ENCODE measurements around the gene CCDC192. TPM values are rescaled to one million over a fixed set of nuclear protein-coding genes. Genes with fewer than 3 reads are reported as not detected.

CCDC192 gene
- total and polyA plus RNA-seq, 10 of the 15 experiments (the other 5 are each of a cell fraction or from before 2014, with no cell fraction given) = 0.20 to 0.79 (median 0.32) TPM; not detected in 4

DNA sequence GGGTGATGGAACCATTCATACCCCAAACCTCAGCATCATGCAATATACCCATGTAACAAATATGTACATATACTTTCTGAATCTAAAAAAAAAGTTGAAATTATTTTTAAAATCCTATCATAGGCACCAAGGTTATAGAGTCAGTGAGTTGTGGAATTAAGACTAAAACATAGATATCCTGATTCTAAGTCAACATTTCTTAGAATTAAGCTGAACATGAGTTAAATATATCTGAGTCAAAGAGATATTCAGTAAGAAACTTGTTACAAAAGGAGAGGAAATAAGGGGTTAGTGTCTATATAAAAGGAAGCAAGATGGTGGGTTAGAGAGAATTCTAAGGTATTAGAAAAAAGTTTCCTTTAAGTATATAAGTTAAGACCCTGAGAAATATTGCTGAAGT, 89.9 kb downstream of the CCDC192 start (continued):
- TF ChIP-seq ZBTB4 (CRISPR knock-in tag; IDR thresholded peaks at IDR 0.05) (no peak), NR2C2 (IDR thresholded peaks at IDR 0.05; ENCODE audit: borderline replicate concordance, control insufficient read depth, insufficient read length, low read depth) (no peak), USF2 (IDR thresholded peaks at IDR 0.05; ENCODE audit: borderline replicate concordance, low read depth, low read length) (no peak), RCOR1 (conservative IDR thresholded peaks at IDR 0.05; ENCODE audit: low read depth, low read length) (no peak), BCL11A (IDR thresholded peaks at IDR 0.05; ENCODE audit: low read depth, low read length) (no peak), MTA3 (IDR thresholded peaks at IDR 0.05; ENCODE audit: borderline replicate concordance, low read length) (no peak)

DNA sequence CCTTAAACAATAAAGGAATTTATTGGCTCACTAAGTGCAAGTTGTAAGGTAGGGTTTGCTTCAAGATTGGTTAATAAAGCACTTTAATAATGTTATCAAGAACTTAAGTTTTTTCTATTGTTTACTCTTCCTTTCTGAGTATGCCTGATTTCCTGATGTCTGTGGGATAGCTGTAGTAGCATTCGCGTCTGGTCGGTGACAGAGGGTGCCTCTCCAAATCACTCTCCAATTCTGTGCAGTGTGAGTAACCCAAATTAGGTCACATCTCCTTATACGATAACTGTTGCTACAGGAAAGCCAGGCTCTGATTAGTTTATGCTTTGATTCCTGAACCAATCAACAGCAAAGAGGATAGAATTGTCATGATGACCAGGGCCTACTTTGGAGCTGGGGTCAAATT, 90.7 kb downstream of the CCDC192 start:
- WGBS (ENCODE audit: insufficient coverage, insufficient replicate concordance, low lambda C conversion rate, missing lambda C conversion rate) = 85% methylated on average over 4 of the region's 4 CpGs
- no peak overlapping the region for H2AFZ ChIP-seq (ENCODE audit: control insufficient read depth, low read depth, low read length)
- no peaks in the 10 kb centered on the region for H3K79me2 ChIP-seq (ENCODE audit: control insufficient read depth, insufficient read depth, low read length)
- H3K36me3 ChIP-seq (ENCODE audit: control insufficient read depth in 2 of 2, insufficient read depth in 2 of 2, low read length in 1 of 2) = no peaks in the 10 kb centered on the region
- ATAC-seq (no peak), FAIRE-seq (no peak), DNase-seq (ENCODE audit: low read depth, low spot score) (no peak)
- POLR2A ChIA-PET = no interaction called here
- no peak overlapping the region for H3K4me2 ChIP-seq (ENCODE audit: control insufficient read depth, insufficient read depth)
- no peaks in the 10 kb centered on the region for H3K9me3 ChIP-seq (replicated peaks; ENCODE audit: control insufficient read depth, insufficient read depth, low read length)
- CTCF ChIA-PET = interaction anchor here (1.3 kb wide), 1 partner anchor 84 kb away, joined by 3 read pairs; no protein-coding TSS in a partner anchor
- intact Hi-C loops (cut with micrococcal nuclease; ENCODE audit: unreplicated experiment) (no loop called here), in situ Hi-C loops (cut with MboI) (no loop called here)
- H4K20me1 ChIP-seq (ENCODE audit: control insufficient read depth, insufficient read depth) = no peaks in the 10 kb centered on the region
- H3K27me3 ChIP-seq (replicated peaks in 1 of 2; ENCODE audit: control insufficient read depth in 2 of 2, insufficient read depth in 2 of 2, low read length in 1 of 2) = no peaks in the 10 kb centered on the region
- H3K4me1 ChIP-seq (ENCODE audit: control insufficient read depth, insufficient read depth, low read length) = no peaks in the 10 kb centered on the region
- no TSS peak for BruUV-seq (replicated peaks)
- H3K9ac ChIP-seq (ENCODE audit: control insufficient read depth, insufficient read depth, low read length) = no peak overlapping the region
- no peak overlapping the region for H3K27ac ChIP-seq (ENCODE audit: control insufficient read depth, insufficient read depth)
- TF ChIP-seq DPF2 (IDR thresholded peaks at IDR 0.05) (no peak), RBBP5 (conservative IDR thresholded peaks at IDR 0.05) (no peak), HDAC2 (IDR thresholded peaks at IDR 0.05) (no peak), RUNX3 (IDR thresholded peaks at IDR 0.05; ENCODE audit: low read length) (no peak), TCF7 (IDR thresholded peaks at IDR 0.05; ENCODE audit: borderline replicate concordance) (no peak), IRF4 (IDR thresholded peaks at IDR 0.05; ENCODE audit: low read depth, low read length) (no peak), STAT1 (conservative IDR thresholded peaks at IDR 0.05) (no peak), RELA (IDR thresholded peaks at IDR 0.05; ENCODE audit: borderline replicate concordance, partially characterized antibody) (no peak), NFXL1 (IDR thresholded peaks at IDR 0.05; ENCODE audit: borderline replicate concordance) (no peak), IKZF2 (IDR thresholded peaks at IDR 0.05) (no peak), CBX5 (IDR thresholded peaks at IDR 0.05; ENCODE audit: low read depth) (no peak), PAX8 (IDR thresholded peaks at IDR 0.05) (no peak)
- TF ChIP-seq, protein P1, sequence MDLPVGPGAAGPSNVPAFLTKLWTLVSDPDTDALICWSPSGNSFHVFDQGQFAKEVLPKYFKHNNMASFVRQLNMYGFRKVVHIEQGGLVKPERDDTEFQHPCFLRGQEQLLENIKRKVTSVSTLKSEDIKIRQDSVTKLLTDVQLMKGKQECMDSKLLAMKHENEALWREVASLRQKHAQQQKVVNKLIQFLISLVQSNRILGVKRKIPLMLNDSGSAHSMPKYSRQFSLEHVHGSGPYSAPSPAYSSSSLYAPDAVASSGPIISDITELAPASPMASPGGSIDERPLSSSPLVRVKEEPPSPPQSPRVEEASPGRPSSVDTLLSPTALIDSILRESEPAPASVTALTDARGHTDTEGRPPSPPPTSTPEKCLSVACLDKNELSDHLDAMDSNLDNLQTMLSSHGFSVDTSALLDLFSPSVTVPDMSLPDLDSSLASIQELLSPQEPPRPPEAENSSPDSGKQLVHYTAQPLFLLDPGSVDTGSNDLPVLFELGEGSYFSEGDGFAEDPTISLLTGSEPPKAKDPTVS (IDR thresholded peaks at IDR 0.05; ENCODE audit: low read depth, low read length) = no peak
- TF ChIP-seq, protein P2, sequence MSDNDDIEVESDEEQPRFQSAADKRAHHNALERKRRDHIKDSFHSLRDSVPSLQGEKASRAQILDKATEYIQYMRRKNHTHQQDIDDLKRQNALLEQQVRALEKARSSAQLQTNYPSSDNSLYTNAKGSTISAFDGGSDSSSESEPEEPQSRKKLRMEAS (IDR thresholded peaks at IDR 0.05; ENCODE audit: low read depth, low read length) = no peak
- SMC1A ChIA-PET (ENCODE audit: uncharacterized antibody, unreplicated experiment) = interaction anchor here (2.3 to 3.2 kb wide), 2 partner anchors 13 to 16 kb away, joined by 8 to 15 read pairs; no protein-coding TSS in a partner anchor
- no peak overlapping the region for H3K4me3 ChIP-seq
- RAD21 ChIA-PET (ENCODE audit: unreplicated experiment) = no interaction called here

All from GM12878 (cell line).